Esophagus squamous epithelium (tissue), 5 donors: ENCODE results near the gene KCNK7. TPM values are rescaled to one million over a fixed set of nuclear protein-coding genes. Genes with fewer than 3 reads are reported as not detected.

Experiments
- DNase-seq: peaks from one replicate; lab custom pipeline; 2025; lab: John Stamatoyannopoulos, UW
- H3K27ac ChIP-seq, 4 donors: fragments of 200-600 bp; sonication (generic); one replicate each; pipeline ENCODE4 v1.5.1; 2016 to 2019; ENCODE audit warnings: mild to moderate bottlenecking in 1 of 4
- H3K27me3 ChIP-seq, 4 donors: fragments of 200-600 bp; sonication (generic); 1 replicate in 3 of 4; 2 replicates in 1 of 4; pipeline versions ENCODE4 v1.5.1 to v1.6.0; 2017 to 2021; ENCODE audit warnings: antibody characterized with exemption in 1 of 4
- H3K36me3 ChIP-seq, 3 donors: fragments of 200-600 bp; sonication (generic); one replicate each; pipeline ENCODE4 v1.5.1; 2016 to 2019
- H3K4me1 ChIP-seq, 3 donors: fragments of 200-600 bp; sonication (generic); one replicate each; pipeline ENCODE4 v1.5.1; 2017 to 2019
- H3K4me3 ChIP-seq, 4 donors: fragments of 200-600 bp; sonication (generic); 1 replicate in 3 of 4; 2 replicates in 1 of 4; pipeline ENCODE4 v1.5.1; 2016 to 2019; ENCODE audit warnings: mild to moderate bottlenecking in 2 of 4, moderate library complexity in 1 of 4
- H3K9me3 ChIP-seq, 3 donors: fragments of 200-600 bp; sonication (generic); one replicate each; pipeline ENCODE4 v1.5.1; 2016 to 2019
- CTCF ChIP-seq, 6 experiments: fragments of 450-650 bp in 4 of 6; fragments of 200-600 bp in 2 of 6; sonication (generic) in 2 of 6; IDR thresholded peaks; one replicate each; pipeline ENCODE4 v1.5.1; 2016 to 2019; ENCODE audit warnings: antibody characterized with exemption in 6 of 6, mild to moderate bottlenecking in 4 of 6, moderate library complexity in 4 of 6
- POLR2A ChIP-seq, 4 donors: fragments of 450-650 bp; IDR thresholded peaks; one replicate each; pipeline ENCODE4 v1.6.1; 2017; ENCODE audit warnings: antibody characterized with exemption in 4 of 4, mild to moderate bottlenecking in 4 of 4, moderate library complexity in 3 of 4
- WGBS, 2 donors: methylation state at CpG; one replicate each; pipeline ENCODE4 v1.1.5; 2018; 5-methylcytosine and 5-hydroxymethylcytosine counted together
- intact Hi-C: fragments of 100-400 bp; cut with DNase I; formaldehyde crosslinking; loops from one replicate; pipeline ENCODE4 v1.15.0; 2022
- total RNA-seq, 4 donors: library from RNA; depleted of rRNA; stranded (reverse); fragments of >200 nt; gene quantifications; one replicate each; pipeline ENCODE4 v1.1.0, GENCODE V29; 2016
- donor health status: DM: yes; HTN: yes; CAD: no.

The KCNK7 gene
- total RNA-seq, 4 donors from 2014 or later: 5.5 to 22.5 (median 15.2) TPM

GRCh38 chr11:65634440-65634839, 38.8 kb upstream of the KCNK7 start:
- Histone ChIP-seq H3K36me3 (peaks cover 41 to 79% (median 53%) of the 10 kb centered on the region in 3 donors), H3K4me3 (no peak overlapping the region), H3K27me3 (no peaks in the 10 kb centered on the region), H3K4me1 (peaks cover 16 to 43% (median 17%) of the 10 kb centered on the region in 3 donors), H3K27ac (no peak overlapping the region), H3K9me3 (no peaks in the 10 kb centered on the region)
- 85% methylated on average over 4 of the region's 11 CpGs; no CpG with 5 or more reads in 1 of the 2 donors for WGBS, 2 donors
- intact Hi-C loops: no loop called here
- no peak for DNase-seq
- no peak for TF ChIP-seq CTCF (IDR thresholded peaks at IDR 0.05)
- no peak for TF ChIP-seq POLR2A (IDR thresholded peaks at IDR 0.05)

GRCh38 chr11:65634109-65634436, 38.5 kb upstream of the KCNK7 start:
- H3K36me3 ChIP-seq: peaks cover 45 to 83% (median 57%) of the 10 kb centered on the region in 3 donors
- H3K27ac ChIP-seq: no peak overlapping the region
- no peaks in the 10 kb centered on the region for H3K27me3 ChIP-seq
- H3K4me1 ChIP-seq: peaks cover 12 to 39% (median 13%) of the 10 kb centered on the region in 3 donors
- intact Hi-C loops: no loop called here
- H3K4me3 ChIP-seq: no peak overlapping the region
- H3K9me3 ChIP-seq: no peaks in the 10 kb centered on the region
- TF ChIP-seq POLR2A (IDR thresholded peaks at IDR 0.05): no peak
- no peak for TF ChIP-seq CTCF (IDR thresholded peaks at IDR 0.05)
- DNase-seq: no peak
- 89 to 91% methylated on average over 7 to 8 of the region's 14 CpGs for WGBS, 2 donors

GRCh38 chr11:65633390-65634108, 37.9 kb upstream of the KCNK7 start:
- WGBS, 2 donors: 67 to 87% methylated on average over 4 to 15 of the region's 20 CpGs

GRCh38 chr11:65630215-65630614, 34.6 kb upstream of the KCNK7 start:
- H3K4me3 ChIP-seq: no peak overlapping the region
- TF ChIP-seq POLR2A (IDR thresholded peaks at IDR 0.05) (no peak), CTCF (IDR thresholded peaks at IDR 0.05) (no peak)
- H3K27me3 ChIP-seq: no peaks in the 10 kb centered on the region
- H3K36me3 ChIP-seq: peaks cover 52 to 100% (median 64%) of the 10 kb centered on the region in 3 donors
- peaks cover 0 to 10% (median 0%) of the 10 kb centered on the region in 3 donors for H3K4me1 ChIP-seq
- intact Hi-C loops: no loop called here
- no peak for DNase-seq
- H3K27ac ChIP-seq: no peak overlapping the region
- H3K9me3 ChIP-seq: no peaks in the 10 kb centered on the region
- 69 to 90% methylated on average over 3 to 7 of the region's 11 CpGs for WGBS, 2 donors

More at GRCh38 chr11:65633390-65634108, 37.9 kb upstream of the KCNK7 start:
- Histone ChIP-seq H3K9me3 (no peaks in the 10 kb centered on the region), H3K4me3 (no peak overlapping the region), H3K36me3 (peaks cover 50 to 88% (median 62%) of the 10 kb centered on the region in 3 donors), H3K27ac (no peak overlapping the region), H3K27me3 (no peaks in the 10 kb centered on the region), H3K4me1 (peaks cover 7 to 34% (median 8%) of the 10 kb centered on the region in 3 donors)
- DNase-seq: no peak
- TF ChIP-seq CTCF (IDR thresholded peaks at IDR 0.05) (no peak), POLR2A (IDR thresholded peaks at IDR 0.05) (no peak)
- intact Hi-C loops: no loop called here

- H3K4me1 ChIP-seq: peaks cover 0 to 7% (median 0%) of the 10 kb centered on the region in 3 donors
- H3K9me3 ChIP-seq: no peaks in the 10 kb centered on the region
- H3K4me3 ChIP-seq: no peak overlapping the region
- no peak overlapping the region for H3K27ac ChIP-seq
- DNase-seq: no peak
- no peaks in the 10 kb centered on the region for H3K27me3 ChIP-seq
- peaks cover 48 to 100% (median 57%) of the 10 kb centered on the region in 3 donors for H3K36me3 ChIP-seq
- intact Hi-C loops: no loop called here
- WGBS, 2 donors: 87% methylated on average over 8 of the region's 14 CpGs; no CpG with 5 or more reads in 1 of the 2 donors
- TF ChIP-seq POLR2A (IDR thresholded peaks at IDR 0.05) (no peak), CTCF (IDR thresholded peaks at IDR 0.05) (no peak)
Measured at GRCh38 chr11:65629579-65629978, 34.0 kb upstream of the KCNK7 start.
